A549 (cell line): ENCODE measurements around the gene ADAMTS2. TPM values are rescaled to one million over a fixed set of nuclear protein-coding genes. Genes with fewer than 3 reads are reported as not detected.
"Not testable (repeated sequence)": the region's sequence is repeated elsewhere in the genome, so short reads cannot be mapped to it uniquely, and the experiment has no call there.

Experiments used
- ATAC-seq, 2 experiments: fragments of 200-7000 bp in 1 of 2; fragments of >200 bp in 1 of 2; cut with Nextera tagmentation in 1 of 2; cut with Tn5 transposase in 1 of 2; 3 replicates each; pipeline versions ENCODE4 v1.8.0 to v1.9.1; 2018 to 2020; ENCODE audit warnings: mild to moderate bottlenecking in 1 of 2, moderate library complexity in 1 of 2
- CTCF ChIA-PET: fragments of 300-600 bp; sonication (Branson Sonifier 250); formaldehyde crosslinking; extraction: SDS; loops from one replicate; lab custom pipeline; 2021; ENCODE audit warnings: antibody characterized with exemption, inconsistent platforms; lab: Yijun Ruan, JAX
- POLR2A ChIA-PET: fragments of 350-600 bp; formaldehyde crosslinking; extraction: SDS; loops from one replicate; lab custom pipeline; 2021; ENCODE audit warnings: antibody characterized with exemption, inconsistent platforms; lab: Yijun Ruan, JAX
- DNase-seq, 2 experiments: peaks; one replicate each; pipeline versions ENCODE4 v3.0.0 to v3.0.0-alpha.2; 2011 to 2016; ENCODE audit warnings: low read depth in 1 of 2, low spot score in 1 of 2
- FAIRE-seq: peaks from 2 replicates; lab custom pipeline; 2011; peaks lifted over from hg19 to GRCh38; lab: Jason Lieb, UNC
- H3K27ac ChIP-seq, 2 experiments: fragments of >200 bp; sonication (Bioruptor Twin); formaldehyde crosslinking; 3 replicates each; pipeline ENCODE4 v1.5.1; 2016 to 2017
- H3K4me1 ChIP-seq: fragments of >200 bp; sonication (Bioruptor Twin); formaldehyde crosslinking; 3 replicates; pipeline ENCODE4 v1.6.1; 2016
- H3K4me2 ChIP-seq: fragments of >200 bp; sonication (Bioruptor Twin); formaldehyde crosslinking; 3 replicates; pipeline ENCODE4 v1.6.1; 2016
- H3K4me3 ChIP-seq: fragments of >200 bp; sonication (Bioruptor Twin); formaldehyde crosslinking; 3 replicates; pipeline ENCODE4 v1.5.1; 2016
- H3K9me3 ChIP-seq: fragments of >200 bp; sonication (Bioruptor Twin); formaldehyde crosslinking; 3 replicates; pipeline ENCODE4 v1.6.1; 2016
- CEBPB ChIP-seq, 2 experiments: fragments of >200 bp in 1 of 2; sonication (Bioruptor Twin) in 1 of 2; formaldehyde crosslinking in 1 of 2; IDR thresholded peaks; 2 replicates each; pipeline ENCODE4 v1.6.1; 2012 to 2016
- CHD4 ChIP-seq: fragments of 200-600 bp; sonication (generic); IDR thresholded peaks from 2 replicates; pipeline ENCODE4 v1.6.1; 2016; ENCODE audit warnings: antibody characterized with exemption, mild to moderate bottlenecking, borderline replicate concordance
- ELK1 ChIP-seq: fragments of 150-350 bp; IDR thresholded peaks from 2 replicates; pipeline ENCODE4 v1.6.1; 2014; ENCODE audit warnings: low read depth, mild to moderate bottlenecking, low read length
- ESRRA ChIP-seq: fragments of 150-350 bp; IDR thresholded peaks from 2 replicates; pipeline ENCODE4 v1.6.1; 2014; ENCODE audit warnings: mild to moderate bottlenecking, low read length, borderline replicate concordance
- FOXS1 ChIP-seq: fragments of 250-450 bp; sonication (Bioruptor Pico); IDR thresholded peaks from 2 replicates; pipeline ENCODE4 v1.5.0; 2020; ENCODE audit warnings: mild to moderate bottlenecking, moderate library complexity
- HDAC2 ChIP-seq: fragments of 200-600 bp; sonication (generic); IDR thresholded peaks from 2 replicates; pipeline ENCODE4 v1.6.1; 2016
- HEYL ChIP-seq: fragments of 250-450 bp; sonication (Bioruptor Pico); IDR thresholded peaks from 2 replicates; pipeline ENCODE4 v1.8.0; 2021; ENCODE audit warnings: mild to moderate bottlenecking, moderate library complexity
- HOXA7 ChIP-seq: fragments of 250-450 bp; sonication (Bioruptor Pico); IDR thresholded peaks from 2 replicates; pipeline ENCODE4 v1.5.0; 2020; ENCODE audit warnings: mild to moderate bottlenecking, moderate library complexity
- JUNB ChIP-seq: fragments of >200 bp; sonication (Bioruptor Twin); formaldehyde crosslinking; IDR thresholded peaks from 2 replicates; pipeline ENCODE4 v1.6.1; 2016
- KDM5A ChIP-seq: fragments of 200-600 bp; sonication (generic); IDR thresholded peaks from 2 replicates; pipeline ENCODE4 v1.6.1; 2016; ENCODE audit warnings: antibody characterized with exemption, mild to moderate bottlenecking
- MAX ChIP-seq: IDR thresholded peaks from 2 replicates; pipeline ENCODE4 v1.6.1; 2012
- MYC ChIP-seq: IDR thresholded peaks from 2 replicates; pipeline ENCODE4 v1.6.1; 2012; ENCODE audit warnings: mild to moderate bottlenecking, inconsistent platforms, low read length, improper control_type of control experiment, borderline replicate concordance
- NFE2L2 ChIP-seq: fragments of 150-350 bp; conservative IDR thresholded peaks from 2 replicates; pipeline ENCODE4 v1.6.1; 2014; ENCODE audit warnings: low read length
- PHF8 ChIP-seq: fragments of 200-600 bp; sonication (generic); IDR thresholded peaks from 2 replicates; pipeline ENCODE4 v1.6.1; 2016; ENCODE audit warnings: low read depth, mild to moderate bottlenecking, antibody characterized with exemption, moderate library complexity, borderline replicate concordance
- RAD21 ChIP-seq, 2 experiments: fragments of >200 bp in 1 of 2; sonication (Bioruptor Twin) in 1 of 2; formaldehyde crosslinking in 1 of 2; IDR thresholded peaks in 1 of 2; conservative IDR thresholded peaks in 1 of 2; 2 replicates in 1 of 2; 3 replicates in 1 of 2; pipeline ENCODE4 v1.6.1; 2012 to 2018; ENCODE audit warnings: inconsistent platforms in 1 of 2
- REST ChIP-seq: fragments of 200-600 bp; sonication (generic); IDR thresholded peaks from 2 replicates; pipeline ENCODE4 v1.6.1; 2016; ENCODE audit warnings: antibody characterized with exemption, mild to moderate bottlenecking, moderate library complexity
- TFCP2L1 ChIP-seq: fragments of 250-450 bp; sonication (Bioruptor Pico); IDR thresholded peaks from 2 replicates; pipeline ENCODE4 v1.5.0; 2021; ENCODE audit warnings: mild to moderate bottlenecking
- TP53 ChIP-seq: fragments of 250-450 bp; sonication (Bioruptor Pico); IDR thresholded peaks from 2 replicates; pipeline ENCODE4 v1.5.0; 2021; ENCODE audit warnings: mild to moderate bottlenecking, moderate library complexity
- USF2 ChIP-seq: fragments of 450-650 bp; IDR thresholded peaks from 2 replicates; pipeline ENCODE4 v1.6.1; 2014; ENCODE audit warnings: antibody characterized with exemption
- ZFP36 ChIP-seq: fragments of 450-650 bp; IDR thresholded peaks from 2 replicates; pipeline ENCODE4 v1.6.1; 2014; ENCODE audit warnings: borderline replicate concordance; ENCODE audit not compliant: partially characterized antibody
- ZNF302 ChIP-seq: fragments of 250-450 bp; sonication (Bioruptor Pico); IDR thresholded peaks from 2 replicates; pipeline ENCODE4 v1.9.0; 2021; ENCODE audit warnings: inconsistent platforms, mild to moderate bottlenecking, moderate library complexity
- WGBS: methylation state at CpG from one replicate; pipeline ENCODE4 v1.1.6; 2017; ENCODE audit errors: missing lambda C conversion rate; 5-methylcytosine and 5-hydroxymethylcytosine counted together
- polyA plus RNA-seq, 4 experiments: library from polyadenylated mRNA; depleted of rRNA in 3 of 4; stranded (reverse); fragments of >200 nt; fragmentation: RNase III in 1 of 4; extraction: RNeasy Plus Mini Kit Qiagen cat#74134 plus additional on column Dnase treatment in 1 of 4; gene quantifications; 2 replicates in 3 of 4; 3 replicates in 1 of 4; pipeline ENCODE4 v1.2.3, GENCODE V29; 2011 to 2017

The ADAMTS2 gene
- polyA plus RNA-seq, 2 of the 4 experiments (the other 2 are of a cell fraction): not detected

GRCh38 chr5:179111267-179112207 is 233.7 kb downstream of the ADAMTS2 start:
- CTCF ChIA-PET: no interaction called here
- Histone ChIP-seq H3K4me2 (no peak overlapping the region), H3K9me3 (peaks cover 22% of the 10 kb centered on the region; the same call in 2 of the 3 replicates), H3K4me3 (no peak overlapping the region), H3K27ac (no peak overlapping the region), H3K4me1 (no peaks in the 10 kb centered on the region)
- ATAC-seq: no peak
- no peak for FAIRE-seq
- WGBS: 21% methylated on average over 20 of the region's 21 CpGs
- TF ChIP-seq ESRRA (no peak), CHD4 (no peak), CEBPB (IDR thresholded peaks at IDR 0.05) (no peak)
- POLR2A ChIA-PET: no interaction called here
- DNase-seq: no peak

GRCh38 chr5:179110528-179110927 is 234.7 kb downstream of the ADAMTS2 start:
- WGBS: 4% methylated on average over 9 of the region's 9 CpGs
- DNase-seq (no peak), ATAC-seq (no peak), FAIRE-seq (no peak)
- TF ChIP-seq RAD21 (conservative IDR thresholded peaks at IDR 0.05 in 1 of 2, IDR thresholded peaks at IDR 0.05 in 1 of 2) (no peak), ZFP36 (no peak), USF2 (no peak), MYC (no peak), REST (no peak), ZNF302 (CRISPR knock-in tag) (no peak), KDM5A (no peak), TP53 (CRISPR knock-in tag) (no peak), MAX (no peak), HDAC2 (no peak), TFCP2L1 (CRISPR knock-in tag) (no peak), JUNB (no peak), NFE2L2 (no peak), ELK1 (no peak), FOXS1 (CRISPR knock-in tag) (no peak), PHF8 (no peak), HEYL (CRISPR knock-in tag) (no peak), CEBPB (IDR thresholded peaks at IDR 0.05) (no peak), HOXA7 (CRISPR knock-in tag) (no peak)
- ChIA-PET POLR2A (no interaction called here), CTCF (no interaction called here)
- Histone ChIP-seq H3K4me2 (no peak overlapping the region), H3K27ac (no peak overlapping the region), H3K4me3 (no peak overlapping the region), H3K9me3 (peaks cover 22% of the 10 kb centered on the region; the same call in 2 of the 3 replicates), H3K4me1 (no peaks in the 10 kb centered on the region)

GRCh38 chr5:179101282-179101681 is 244.0 kb downstream of the ADAMTS2 start:
- H3K4me2 ChIP-seq, H3K4me1 ChIP-seq, DNase-seq, CTCF ChIA-PET, FAIRE-seq, POLR2A ChIA-PET, ATAC-seq, H3K4me3 ChIP-seq, H3K27ac ChIP-seq: not testable (repeated sequence)
- peaks cover 29% of the 10 kb centered on the region for H3K9me3 ChIP-seq
- 52% methylated on average over 14 of the region's 17 CpGs for WGBS
